WERI-Rb-1 (cell line): ENCODE measurements around the gene MGLL.

Source experiments
- DNase-seq: peaks from one replicate; pipeline ENCODE4 v3.0.0-alpha.2; 2020
- H3K27ac ChIP-seq: fragments of 250-450 bp; sonication (Bioruptor Pico); 2 replicates; pipeline ENCODE4 v1.5.1; 2020; ENCODE audit warnings: mild to moderate bottlenecking, moderate library complexity
- H3K27me3 ChIP-seq: fragments of 250-450 bp; sonication (Bioruptor Pico); 2 replicates; pipeline ENCODE4 v1.5.1; 2021; ENCODE audit warnings: mild to moderate bottlenecking, low read depth, moderate library complexity; ENCODE audit not compliant: insufficient read depth, severe bottlenecking
- H3K36me3 ChIP-seq: fragments of 250-450 bp; sonication (Bioruptor Pico); 2 replicates; pipeline ENCODE4 v1.5.1; 2020; ENCODE audit warnings: mild to moderate bottlenecking, moderate library complexity
- H3K4me3 ChIP-seq: 2 replicates; pipeline ENCODE4 v1.5.1; 2011; ENCODE audit warnings: low read depth, mild to moderate bottlenecking, control low read depth, low read length
- H3K9me3 ChIP-seq: fragments of 250-450 bp; sonication (Bioruptor Pico); 2 replicates; pipeline ENCODE4 v1.5.1; 2021; ENCODE audit warnings: mild to moderate bottlenecking, moderate library complexity; ENCODE audit not compliant: severe bottlenecking
- CTCF ChIP-seq: IDR thresholded peaks from 2 replicates; pipeline ENCODE4 v1.5.1; 2011; ENCODE audit warnings: low read depth, mild to moderate bottlenecking, control low read depth, inconsistent platforms, low read length

MGLL gene

GRCh38 chr3:127824151-127824825 is 2.0 kb upstream of the MGLL start:
- no peak for DNase-seq
- no peak overlapping the region for H3K27ac ChIP-seq
- TF ChIP-seq CTCF, result no peak
- no peaks in the 10 kb centered on the region for H3K27me3 ChIP-seq
- H3K9me3 ChIP-seq, result peaks cover 6% of the 10 kb centered on the region
- H3K4me3 ChIP-seq, result no peak overlapping the region
- no peaks in the 10 kb centered on the region for H3K36me3 ChIP-seq

- H3K9me3 ChIP-seq, result peaks cover 5% of the 10 kb centered on the region
- peak overlapping the region; percentile 24 for H3K4me3 ChIP-seq
- TF ChIP-seq CTCF, result no peak
These were observed 1.1 kb upstream of the MGLL start for GRCh38 chr3:127823426-127823857.

GRCh38 chr3:127822682-127823425 is 539 bp upstream of the MGLL start:
- TF ChIP-seq CTCF, result 0 out of 2 replicates have a peak, but pooled peaks have one; percentile 31
- H3K27ac ChIP-seq, result peak overlapping the region; percentile 59
- H3K9me3 ChIP-seq, result no peaks in the 10 kb centered on the region
- DNase-seq, result peak; percentile 55
- no peaks in the 10 kb centered on the region for H3K36me3 ChIP-seq
- H3K27me3 ChIP-seq, result no peaks in the 10 kb centered on the region
- peak overlapping the region; percentile 92 for H3K4me3 ChIP-seq

More at GRCh38 chr3:127823426-127823857, 1.1 kb upstream of the MGLL start:
- Histone ChIP-seq H3K36me3 (no peaks in the 10 kb centered on the region), H3K27me3 (no peaks in the 10 kb centered on the region), H3K27ac (no peak overlapping the region)
- DNase-seq, result no peak

GRCh38 chr3:127821394-127821793 is 921 bp downstream of the MGLL start:
- TF ChIP-seq CTCF, result no peak
- Histone ChIP-seq H3K4me3 (no peak overlapping the region), H3K27me3 (no peaks in the 10 kb centered on the region), H3K27ac (no peak overlapping the region), H3K9me3 (no peaks in the 10 kb centered on the region), H3K36me3 (no peaks in the 10 kb centered on the region)
- no peak for DNase-seq

GRCh38 chr3:127820826-127821313 is 1.4 kb downstream of the MGLL start:
- no peak for TF ChIP-seq CTCF
- DNase-seq, result no peak
- Histone ChIP-seq H3K4me3 (no peak overlapping the region), H3K36me3 (no peaks in the 10 kb centered on the region), H3K9me3 (no peaks in the 10 kb centered on the region), H3K27ac (no peak overlapping the region), H3K27me3 (no peaks in the 10 kb centered on the region)
